ENCODE data around the gene ZNF487.

GRCh38 chr10:43403911-43404703 is 32.8 kb upstream of the ZNF487 start:
- TF ChIP-seq ZNF124 (CRISPR knock-in tag; IDR thresholded peaks at IDR 0.05) = no peak
- no peak for TF ChIP-seq ETV5 (CRISPR knock-in tag; IDR thresholded peaks at IDR 0.05; ENCODE audit: borderline replicate concordance)
- TF ChIP-seq FOXA3 (CRISPR knock-in tag; IDR thresholded peaks at IDR 0.05) = no peak
- no peak for TF ChIP-seq ZNF609 (CRISPR knock-in tag; IDR thresholded peaks at IDR 0.05; ENCODE audit: borderline replicate concordance)
- TF ChIP-seq EP300 (IDR thresholded peaks at IDR 0.05; ENCODE audit: low read depth in 2 of 2, low read length in 2 of 2) = no peak
- TF ChIP-seq EP300 (CRISPR knock-in tag; IDR thresholded peaks at IDR 0.05; ENCODE audit: borderline replicate concordance) = no peak

Data from HepG2 (cell line).